Ishikawa (cell line): Measurements from ENCODE around the gene PRKN.

Experiments used
- CEBPB ChIP-seq: IDR thresholded peaks from 2 replicates; pipeline ENCODE4 v1.6.1; 2012
- EP300 ChIP-seq: IDR thresholded peaks from 2 replicates; pipeline ENCODE4 v1.6.1; 2012; ENCODE audit warnings: borderline replicate concordance
- MAX ChIP-seq: IDR thresholded peaks from 2 replicates; pipeline ENCODE4 v1.6.1; 2012
- NFIC ChIP-seq: IDR thresholded peaks from 2 replicates; pipeline ENCODE4 v1.6.1; 2012

GRCh38 chr6:162653808-162654207, 73.8 kb downstream of the PRKN start:
- no peak for TF ChIP-seq EP300
- TF ChIP-seq CEBPB = no peak
- no peak for TF ChIP-seq NFIC
- no peak for TF ChIP-seq MAX
